Kidney epithelial cell (primary cell): ENCODE measurements around the gene TYRP1. TPM values are rescaled to one million over a fixed set of nuclear protein-coding genes. Genes with fewer than 3 reads are reported as not detected.
A peak's percentile ranks its signal among the peaks of the same experiment; 100 is the strongest.

Source experiments
- DNase-seq: peaks from one replicate; pipeline ENCODE4 v3.0.0-alpha.2; 2010; ENCODE audit warnings: low read depth
- H3K27me3 ChIP-seq: 2 replicates; pipeline ENCODE4 v1.6.0; 2011; ENCODE audit warnings: low read length; ENCODE audit not compliant: control insufficient read depth, insufficient read depth
- H3K36me3 ChIP-seq: 2 replicates; pipeline ENCODE4 v1.5.1; 2011; ENCODE audit warnings: low read length; ENCODE audit not compliant: control insufficient read depth, insufficient read depth
- H3K4me3 ChIP-seq: 2 replicates; pipeline ENCODE4 v1.5.1; 2011; ENCODE audit warnings: low read depth, mild to moderate bottlenecking, control low read depth, low read length
- CTCF ChIP-seq: IDR thresholded peaks from 2 replicates; pipeline ENCODE4 v1.5.1; 2011; ENCODE audit warnings: mild to moderate bottlenecking, moderate library complexity, low read length, control low read depth, inconsistent platforms; ENCODE audit not compliant: insufficient read depth, poor library complexity, severe bottlenecking
- total RNA-seq: library from RNA; depleted of rRNA; stranded (reverse); fragments of >200 nt; gene quantifications from 2 replicates; pipeline ENCODE4 v1.2.3, GENCODE V29; 2015

The TYRP1 gene
- total RNA-seq, 1 donor from 2014 or later, result not detected

GRCh38 chr9:12716823-12717600 is 23.8 kb downstream of the TYRP1 start:
- no peaks in the 10 kb centered on the region for H3K27me3 ChIP-seq
- DNase-seq, result no peak
- no peak overlapping the region for H3K4me3 ChIP-seq
- TF ChIP-seq CTCF, result no peak
- no peaks in the 10 kb centered on the region for H3K36me3 ChIP-seq

GRCh38 chr9:12717907-12718306 is 24.7 kb downstream of the TYRP1 start:
- TF ChIP-seq CTCF, result no peak
- Histone ChIP-seq H3K36me3 (no peaks in the 10 kb centered on the region), H3K27me3 (no peaks in the 10 kb centered on the region), H3K4me3 (no peak overlapping the region)
- no peak for DNase-seq

- no peak for TF ChIP-seq CTCF
Measured at GRCh38 chr9:12718482-12719026, 25.4 kb downstream of the TYRP1 start.

GRCh38 chr9:12719431-12719830 is 26.2 kb downstream of the TYRP1 start:
- TF ChIP-seq CTCF, result peak; percentile 43
- H3K27me3 ChIP-seq, result no peaks in the 10 kb centered on the region
- H3K4me3 ChIP-seq, result no peak overlapping the region
- DNase-seq, result no peak
- no peaks in the 10 kb centered on the region for H3K36me3 ChIP-seq

More at GRCh38 chr9:12718482-12719026, 25.4 kb downstream of the TYRP1 start:
- Histone ChIP-seq H3K36me3 (no peaks in the 10 kb centered on the region), H3K4me3 (no peak overlapping the region), H3K27me3 (no peaks in the 10 kb centered on the region)
- DNase-seq, result peak; percentile 19

- H3K36me3 ChIP-seq, result no peaks in the 10 kb centered on the region
- TF ChIP-seq CTCF, result no peak
- H3K4me3 ChIP-seq, result no peak overlapping the region
Measured at GRCh38 chr9:12720551-12720950, 27.4 kb downstream of the TYRP1 start.

More at GRCh38 chr9:12720551-12720950, 27.4 kb downstream of the TYRP1 start:
- DNase-seq, result no peak
- no peaks in the 10 kb centered on the region for H3K27me3 ChIP-seq
